ENCODE data around the gene GRIP2.

The GRIP2 gene

DNA sequence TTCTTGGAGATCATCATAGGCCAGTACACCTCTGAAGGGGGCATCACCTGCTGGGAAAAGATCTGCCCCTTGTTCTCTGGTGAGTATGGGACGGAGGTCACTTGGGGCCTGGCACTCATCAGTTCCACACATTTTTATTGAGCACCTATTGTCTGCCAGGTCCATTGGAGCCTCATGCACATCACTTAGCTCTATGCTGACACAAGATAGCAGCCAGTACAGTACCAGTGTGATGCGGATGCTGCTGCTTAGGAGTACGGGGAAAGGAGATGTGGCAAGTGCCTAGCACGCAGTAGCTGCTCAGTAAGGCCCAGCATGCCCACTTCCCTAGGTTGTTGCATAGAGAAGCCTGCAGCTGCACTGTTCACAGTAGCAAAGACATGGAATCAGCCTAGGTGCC lies 94.4 kb downstream of the GRIP2 start:
- TF ChIP-seq, protein P1, sequence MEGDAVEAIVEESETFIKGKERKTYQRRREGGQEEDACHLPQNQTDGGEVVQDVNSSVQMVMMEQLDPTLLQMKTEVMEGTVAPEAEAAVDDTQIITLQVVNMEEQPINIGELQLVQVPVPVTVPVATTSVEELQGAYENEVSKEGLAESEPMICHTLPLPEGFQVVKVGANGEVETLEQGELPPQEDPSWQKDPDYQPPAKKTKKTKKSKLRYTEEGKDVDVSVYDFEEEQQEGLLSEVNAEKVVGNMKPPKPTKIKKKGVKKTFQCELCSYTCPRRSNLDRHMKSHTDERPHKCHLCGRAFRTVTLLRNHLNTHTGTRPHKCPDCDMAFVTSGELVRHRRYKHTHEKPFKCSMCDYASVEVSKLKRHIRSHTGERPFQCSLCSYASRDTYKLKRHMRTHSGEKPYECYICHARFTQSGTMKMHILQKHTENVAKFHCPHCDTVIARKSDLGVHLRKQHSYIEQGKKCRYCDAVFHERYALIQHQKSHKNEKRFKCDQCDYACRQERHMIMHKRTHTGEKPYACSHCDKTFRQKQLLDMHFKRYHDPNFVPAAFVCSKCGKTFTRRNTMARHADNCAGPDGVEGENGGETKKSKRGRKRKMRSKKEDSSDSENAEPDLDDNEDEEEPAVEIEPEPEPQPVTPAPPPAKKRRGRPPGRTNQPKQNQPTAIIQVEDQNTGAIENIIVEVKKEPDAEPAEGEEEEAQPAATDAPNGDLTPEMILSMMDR (IDR thresholded peaks at IDR 0.05; ENCODE audit: low read depth, low read length): no peak
- no peak for DNase-seq
- H3K9me3 ChIP-seq: no peaks in the 10 kb centered on the region
- no peaks in the 10 kb centered on the region for H3K27me3 ChIP-seq
- H3K4me1 ChIP-seq: peaks cover 10% of the 10 kb centered on the region
- H3K36me3 ChIP-seq: peaks cover 42% of the 10 kb centered on the region
- no peak overlapping the region for H3K4me3 ChIP-seq (ENCODE audit: low read depth, low read length)

DNA sequence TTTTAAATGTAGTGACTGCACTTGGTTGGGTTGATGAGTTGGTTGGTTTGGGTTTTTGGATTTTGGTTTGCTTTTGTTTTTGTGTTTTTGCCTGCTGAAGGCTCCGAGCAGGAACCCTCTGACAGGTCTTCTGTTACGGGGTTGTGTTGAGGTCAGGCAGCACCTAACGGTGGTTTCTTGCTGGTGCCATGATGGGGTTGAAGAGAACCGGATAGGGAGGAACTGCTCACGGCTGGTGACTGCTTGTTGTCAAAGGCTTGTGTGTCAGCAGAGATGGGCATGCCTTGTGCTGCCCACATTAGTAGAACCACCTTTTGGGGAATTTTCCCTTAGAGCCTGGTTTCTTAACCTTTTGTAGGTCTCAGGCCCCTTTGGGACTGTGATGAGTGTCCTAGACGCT lies 95.8 kb downstream of the GRIP2 start:
- peaks cover 39% of the 10 kb centered on the region for H3K36me3 ChIP-seq
- H3K4me1 ChIP-seq: peaks cover 20% of the 10 kb centered on the region

DNA sequence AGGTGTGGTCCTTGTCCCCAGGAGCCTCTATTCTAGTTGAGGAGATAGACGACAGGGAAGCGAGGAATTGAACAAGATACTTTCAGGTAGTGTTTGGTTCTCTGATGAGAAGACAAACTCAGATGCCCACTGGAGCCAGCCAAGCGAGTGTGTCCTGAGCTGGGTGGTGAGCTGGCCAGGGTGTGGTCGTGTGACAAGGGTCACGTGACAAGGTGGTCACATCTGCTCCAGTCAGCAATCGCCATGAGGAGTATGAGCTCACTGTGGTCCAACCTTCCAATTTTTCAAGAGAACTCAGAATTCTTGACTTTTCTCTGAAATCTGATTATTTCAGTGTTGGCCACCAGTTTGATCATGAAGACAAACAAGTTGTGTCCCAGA lies 98.2 kb downstream of the GRIP2 start:
- no peak for DNase-seq
- H3K27me3 ChIP-seq: no peaks in the 10 kb centered on the region
- no peaks in the 10 kb centered on the region for H3K9me3 ChIP-seq
- no peak overlapping the region for H3K4me3 ChIP-seq (ENCODE audit: low read depth, low read length)
- H3K4me1 ChIP-seq: peaks cover 27% of the 10 kb centered on the region
- H3K36me3 ChIP-seq: peaks cover 15% of the 10 kb centered on the region
- TF ChIP-seq, protein P1 (IDR thresholded peaks at IDR 0.05; ENCODE audit: low read depth, low read length): no peak

More for the DNA sequence above, 95.8 kb downstream of the GRIP2 start:
- no peak overlapping the region for H3K4me3 ChIP-seq (ENCODE audit: low read depth, low read length)
- no peaks in the 10 kb centered on the region for H3K9me3 ChIP-seq
- DNase-seq: no peak
- no peaks in the 10 kb centered on the region for H3K27me3 ChIP-seq
- TF ChIP-seq, protein P1 (IDR thresholded peaks at IDR 0.05; ENCODE audit: low read depth, low read length): no peak

DNA sequence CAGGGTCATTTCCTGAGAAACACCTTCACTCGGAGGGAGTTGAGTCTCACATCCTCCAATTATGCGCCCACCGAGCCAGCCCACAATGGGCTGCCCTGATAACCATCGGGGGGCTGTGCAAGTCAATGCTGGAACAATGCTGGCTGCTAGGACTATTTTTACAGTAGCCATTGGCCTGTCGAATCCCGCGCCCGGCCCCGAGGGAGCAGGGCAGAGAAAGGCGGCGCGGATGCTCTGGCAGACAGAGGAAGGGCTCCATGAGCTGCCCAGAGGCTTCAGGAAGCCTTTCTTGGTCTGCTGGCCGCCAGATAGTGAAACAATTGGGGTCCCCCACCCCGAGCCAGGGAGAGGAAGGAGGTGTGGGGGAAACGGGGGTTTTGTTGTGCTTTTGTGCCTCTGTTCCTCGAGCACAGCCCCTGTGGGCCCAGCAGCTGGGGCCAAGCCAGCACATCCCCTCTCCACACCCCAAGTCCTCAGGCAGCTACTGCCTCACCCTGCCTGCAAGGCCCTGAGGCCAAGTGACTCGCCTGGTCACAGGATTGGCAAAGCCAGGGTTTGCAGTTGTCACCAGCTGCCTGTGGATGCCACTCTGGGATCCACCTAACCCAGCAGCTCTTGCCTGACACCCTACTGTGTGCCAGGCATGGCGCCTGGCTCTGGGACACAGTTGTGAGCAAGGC lies 98.8 kb downstream of the GRIP2 start:
- peaks cover 9% of the 10 kb centered on the region for H3K36me3 ChIP-seq
- no peak overlapping the region for H3K4me3 ChIP-seq (ENCODE audit: low read depth, low read length)
- no peak for DNase-seq
- H3K4me1 ChIP-seq: peaks cover 27% of the 10 kb centered on the region
- H3K9me3 ChIP-seq: no peaks in the 10 kb centered on the region
- no peaks in the 10 kb centered on the region for H3K27me3 ChIP-seq
- TF ChIP-seq, protein P1 (IDR thresholded peaks at IDR 0.05; ENCODE audit: low read depth, low read length): no peak

DNA sequence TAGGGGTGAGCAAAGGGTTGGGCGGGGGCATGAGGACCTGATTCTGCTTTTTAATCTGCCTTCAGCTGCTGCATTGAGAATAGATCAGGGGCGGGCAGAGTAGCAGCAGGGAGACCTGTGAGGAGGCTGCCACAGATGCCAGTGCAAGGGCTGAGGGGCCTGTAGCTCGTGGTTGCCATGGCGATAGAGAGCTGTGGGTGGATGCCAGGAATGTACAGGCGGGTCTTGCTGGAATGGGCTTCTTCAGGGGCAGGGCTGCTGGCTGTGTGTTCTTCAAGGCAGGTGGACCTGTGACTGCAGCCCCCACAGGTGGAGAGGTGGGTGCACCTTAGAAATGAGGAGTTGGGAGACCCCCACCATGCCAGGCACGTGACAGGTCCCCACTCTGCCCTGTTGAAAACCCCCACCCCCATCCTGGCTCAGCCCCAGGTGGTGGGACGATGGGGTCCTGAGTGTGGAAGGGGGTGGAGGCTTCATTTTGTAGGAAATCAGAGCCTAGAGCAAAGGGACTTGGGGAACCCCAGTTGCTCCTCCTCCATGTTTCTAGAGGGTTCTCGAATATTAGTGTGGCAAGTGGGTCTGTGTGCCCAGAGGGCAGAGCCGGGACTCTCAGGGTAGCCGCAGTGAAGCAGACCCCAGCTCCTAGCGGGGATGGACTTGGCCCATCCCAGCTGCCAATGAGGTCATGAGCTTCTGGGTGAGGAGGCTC lies 99.5 kb downstream of the GRIP2 start:
- peaks cover 27% of the 10 kb centered on the region for H3K4me1 ChIP-seq
- TF ChIP-seq, protein P1 (IDR thresholded peaks at IDR 0.05; ENCODE audit: low read depth, low read length): no peak
- H3K36me3 ChIP-seq: peaks cover 2% of the 10 kb centered on the region
- H3K9me3 ChIP-seq: no peaks in the 10 kb centered on the region
- H3K27me3 ChIP-seq: no peaks in the 10 kb centered on the region
- DNase-seq: peak; percentile 48
- H3K4me3 ChIP-seq (ENCODE audit: low read depth, low read length): no peak overlapping the region

DNA sequence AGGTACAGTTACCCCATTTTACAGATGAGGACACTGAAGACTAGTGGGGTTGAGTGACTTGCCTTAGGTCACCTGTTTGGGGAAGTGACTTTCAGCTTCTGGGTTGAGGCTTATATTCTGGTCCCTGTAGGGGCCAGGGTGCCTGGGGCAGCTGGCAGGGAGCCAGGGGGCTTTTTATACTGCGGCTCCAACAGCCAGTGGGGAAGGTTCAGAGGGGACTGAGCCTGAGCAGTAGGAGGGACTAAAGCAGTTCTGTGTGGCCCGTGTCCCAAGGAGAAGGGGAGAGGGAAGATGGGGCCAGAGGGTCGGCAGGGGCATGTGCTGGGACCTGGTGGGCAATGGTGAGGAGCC lies 100.0 kb downstream of the GRIP2 start:
- no peaks in the 10 kb centered on the region; the same call in 1 of the 2 replicates for H3K36me3 ChIP-seq
- H3K9me3 ChIP-seq: no peaks in the 10 kb centered on the region
- DNase-seq: peak; percentile 40
- no peak overlapping the region for H3K4me3 ChIP-seq (ENCODE audit: low read depth, low read length)
- H3K4me1 ChIP-seq: peaks cover 27% of the 10 kb centered on the region
- no peaks in the 10 kb centered on the region for H3K27me3 ChIP-seq
- TF ChIP-seq, protein P1 (IDR thresholded peaks at IDR 0.05; ENCODE audit: low read depth, low read length): no peak
